ENCODE results near the gene EVC2. TPM values are rescaled to one million over a fixed set of nuclear protein-coding genes. Genes with fewer than 3 reads are reported as not detected.
A peak's percentile ranks its signal among the peaks of the same experiment; 100 is the strongest.

Gene EVC2
- total RNA-seq, 1 donor = 9.9 TPM

DNA sequence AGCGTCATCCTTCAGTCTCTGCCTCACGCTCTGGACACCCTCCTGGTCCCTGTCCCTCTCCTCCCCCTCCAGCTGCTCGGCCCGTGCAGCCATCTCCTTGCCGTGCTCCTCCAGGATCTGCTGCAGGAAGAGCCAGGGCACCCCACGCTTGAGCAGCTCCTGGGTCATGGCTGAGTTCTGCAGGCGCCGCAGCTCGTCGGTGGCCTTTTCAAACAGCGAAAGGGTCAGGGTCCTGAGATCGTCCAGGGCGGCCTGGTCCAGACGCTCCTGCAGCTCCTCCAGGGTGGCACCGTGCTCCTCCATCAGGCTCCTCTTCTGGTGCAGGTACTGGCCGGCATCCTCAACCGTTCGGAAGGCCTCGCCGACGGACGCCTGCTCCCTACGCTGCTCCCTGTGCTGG lies 85.8 kb downstream of the EVC2 start:
- no peak overlapping the region for H3K4me3 ChIP-seq (ENCODE audit: low read depth, low read length)
- TF ChIP-seq, protein P1, sequence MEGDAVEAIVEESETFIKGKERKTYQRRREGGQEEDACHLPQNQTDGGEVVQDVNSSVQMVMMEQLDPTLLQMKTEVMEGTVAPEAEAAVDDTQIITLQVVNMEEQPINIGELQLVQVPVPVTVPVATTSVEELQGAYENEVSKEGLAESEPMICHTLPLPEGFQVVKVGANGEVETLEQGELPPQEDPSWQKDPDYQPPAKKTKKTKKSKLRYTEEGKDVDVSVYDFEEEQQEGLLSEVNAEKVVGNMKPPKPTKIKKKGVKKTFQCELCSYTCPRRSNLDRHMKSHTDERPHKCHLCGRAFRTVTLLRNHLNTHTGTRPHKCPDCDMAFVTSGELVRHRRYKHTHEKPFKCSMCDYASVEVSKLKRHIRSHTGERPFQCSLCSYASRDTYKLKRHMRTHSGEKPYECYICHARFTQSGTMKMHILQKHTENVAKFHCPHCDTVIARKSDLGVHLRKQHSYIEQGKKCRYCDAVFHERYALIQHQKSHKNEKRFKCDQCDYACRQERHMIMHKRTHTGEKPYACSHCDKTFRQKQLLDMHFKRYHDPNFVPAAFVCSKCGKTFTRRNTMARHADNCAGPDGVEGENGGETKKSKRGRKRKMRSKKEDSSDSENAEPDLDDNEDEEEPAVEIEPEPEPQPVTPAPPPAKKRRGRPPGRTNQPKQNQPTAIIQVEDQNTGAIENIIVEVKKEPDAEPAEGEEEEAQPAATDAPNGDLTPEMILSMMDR (IDR thresholded peaks at IDR 0.05; ENCODE audit: insufficient read depth, low read depth, low read length) = no peak
- no peak for DNase-seq (ENCODE audit: low read depth)

DNA sequence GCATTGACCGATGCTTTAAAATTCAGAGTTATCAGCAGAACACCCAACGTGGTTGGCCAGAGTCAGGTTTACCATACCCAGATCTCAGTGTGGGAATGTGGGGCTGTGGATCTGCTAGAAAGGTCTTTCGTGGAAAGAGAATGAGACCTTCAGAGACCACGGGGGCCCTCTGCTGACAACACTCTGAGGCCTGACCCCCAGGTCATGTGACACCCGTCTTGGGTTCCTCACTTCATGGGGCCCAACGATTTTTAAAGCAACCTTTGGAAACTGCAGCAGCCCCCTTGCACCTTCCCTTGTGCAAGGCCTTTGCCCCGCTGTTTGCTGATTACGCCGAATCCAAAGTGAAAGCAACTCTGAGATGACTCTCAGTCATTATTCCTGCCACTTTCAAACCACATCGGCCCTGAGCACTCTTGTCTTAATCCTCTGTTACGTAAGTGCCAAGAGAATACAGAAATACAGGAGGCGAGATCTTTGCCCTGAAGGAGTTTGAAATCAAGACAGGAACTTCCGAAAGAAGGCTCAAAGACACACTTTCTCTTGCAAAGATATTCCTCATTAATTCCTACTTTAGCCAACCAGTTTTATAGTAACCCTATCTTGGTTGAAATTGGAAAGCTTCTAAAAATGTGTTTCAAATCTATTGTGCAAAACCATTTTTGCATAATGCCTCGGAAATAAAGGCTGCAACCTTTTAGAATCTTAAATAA lies 88.3 kb downstream of the EVC2 start:
- H3K4me3 ChIP-seq (ENCODE audit: low read depth, low read length) = peak overlapping the region; percentile 21
- DNase-seq (ENCODE audit: low read depth) = peak; percentile 79
- TF ChIP-seq, protein P1 (IDR thresholded peaks at IDR 0.05; ENCODE audit: insufficient read depth, low read depth, low read length) = no peak

DNA sequence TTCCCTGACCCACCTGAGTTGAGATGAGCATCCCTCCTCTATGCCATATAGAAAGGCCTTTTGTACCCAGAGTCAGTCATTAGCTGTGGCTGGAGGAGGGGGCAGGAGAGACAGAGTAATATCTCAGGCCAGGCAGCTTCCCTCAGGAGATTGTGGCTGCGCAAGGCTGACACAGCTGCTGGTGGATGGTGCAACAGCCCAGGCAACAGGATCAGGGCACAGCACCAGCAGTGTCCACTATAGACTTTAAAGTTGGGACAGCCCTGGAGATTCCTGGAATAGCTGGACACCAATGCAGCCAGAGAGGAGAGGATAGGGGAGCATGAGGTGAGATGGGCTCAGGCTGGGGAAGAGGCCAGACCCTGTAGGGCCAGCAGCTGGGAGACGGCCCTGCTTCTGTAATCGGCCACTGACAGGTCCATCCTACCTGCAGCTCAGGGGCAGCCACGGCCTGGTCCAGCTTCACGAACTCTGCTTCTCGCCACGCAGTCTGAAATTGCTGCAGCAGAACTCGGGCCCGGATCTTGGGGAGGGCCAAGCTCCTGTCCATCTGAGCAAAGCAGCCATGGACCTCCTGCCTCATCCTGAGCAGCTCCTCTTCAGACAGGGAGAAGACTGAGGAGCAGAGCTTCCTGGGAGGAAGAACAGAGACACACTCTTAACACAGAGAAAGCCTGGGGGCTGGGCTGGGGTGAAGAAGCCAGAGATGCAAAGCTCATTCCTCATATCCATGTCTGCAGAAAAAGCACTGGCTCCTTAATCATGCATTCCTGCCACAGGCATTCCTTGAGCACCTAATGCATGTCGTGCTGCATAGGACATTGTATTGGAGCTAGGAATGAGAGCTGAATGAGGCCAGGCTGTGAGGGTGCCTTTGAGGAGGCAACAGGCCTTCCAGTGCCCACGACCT lies 90.1 kb downstream of the EVC2 start:
- H3K4me3 ChIP-seq (ENCODE audit: low read depth, low read length) = no peak overlapping the region
- no peak for DNase-seq (ENCODE audit: low read depth)
- TF ChIP-seq, protein P1 (IDR thresholded peaks at IDR 0.05; ENCODE audit: insufficient read depth, low read depth, low read length) = no peak

DNA sequence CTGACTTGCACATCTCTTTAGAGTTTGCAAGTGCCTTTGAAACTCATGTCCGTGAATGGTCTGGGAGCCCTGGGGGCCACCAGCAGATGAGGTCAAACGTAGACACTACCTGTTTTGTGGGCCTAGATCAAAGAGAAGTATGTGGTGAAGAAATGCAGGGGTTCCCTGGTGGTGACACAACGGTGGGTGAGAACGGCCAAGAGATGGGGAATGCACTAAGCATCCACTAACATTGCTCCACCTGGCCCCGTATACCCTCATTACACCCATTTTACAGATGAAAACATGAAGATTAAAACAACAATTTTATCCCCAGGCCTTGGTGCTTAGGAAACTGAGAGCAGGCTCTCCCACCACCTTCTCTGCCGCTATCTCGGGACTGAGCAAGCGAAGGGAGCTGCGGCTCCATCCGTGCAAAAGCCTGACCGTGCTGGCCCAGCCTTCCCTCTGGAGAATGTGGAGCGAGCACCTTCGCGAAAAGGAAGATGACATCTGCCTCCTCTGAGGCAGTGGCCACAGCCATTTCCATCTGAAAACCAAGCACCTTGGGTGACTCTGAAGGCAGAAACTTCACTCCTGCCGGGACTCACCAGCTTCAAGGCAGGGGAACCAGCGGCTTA lies 91.9 kb downstream of the EVC2 start:
- DNase-seq (ENCODE audit: low read depth) = no peak
- TF ChIP-seq, protein P1 (IDR thresholded peaks at IDR 0.05; ENCODE audit: insufficient read depth, low read depth, low read length) = no peak
- H3K4me3 ChIP-seq (ENCODE audit: low read depth, low read length) = no peak overlapping the region

DNA sequence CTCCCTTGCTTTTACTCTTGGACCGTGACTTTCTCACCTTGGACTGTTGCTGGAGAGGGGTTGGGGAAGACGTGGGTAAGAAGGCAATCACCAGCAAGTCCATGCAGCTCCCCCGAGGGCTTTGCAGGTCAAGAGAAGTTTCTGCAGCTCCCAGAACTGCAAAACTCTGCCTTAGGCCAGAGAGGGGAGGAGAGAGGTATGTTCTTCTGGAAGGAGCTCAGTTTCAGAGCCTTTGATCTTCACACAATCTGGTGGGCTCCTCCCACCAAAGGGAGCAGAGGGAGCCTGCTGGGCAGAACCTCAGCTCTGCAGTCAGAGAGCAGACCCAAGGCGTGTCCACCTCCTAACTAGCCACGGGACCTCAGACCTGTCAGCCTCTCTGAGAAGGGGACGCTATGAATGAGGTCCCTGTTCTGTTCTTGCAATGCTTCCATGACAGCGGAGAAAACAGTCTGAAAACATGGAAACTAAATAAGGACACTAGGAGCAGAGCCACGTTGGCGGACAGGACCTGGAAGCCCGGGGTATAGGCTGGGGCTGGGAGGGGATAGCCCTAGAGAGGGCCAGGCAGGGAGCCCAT lies 92.8 kb downstream of the EVC2 start:
- TF ChIP-seq, protein P1 (IDR thresholded peaks at IDR 0.05; ENCODE audit: insufficient read depth, low read depth, low read length) = no peak

DNA sequence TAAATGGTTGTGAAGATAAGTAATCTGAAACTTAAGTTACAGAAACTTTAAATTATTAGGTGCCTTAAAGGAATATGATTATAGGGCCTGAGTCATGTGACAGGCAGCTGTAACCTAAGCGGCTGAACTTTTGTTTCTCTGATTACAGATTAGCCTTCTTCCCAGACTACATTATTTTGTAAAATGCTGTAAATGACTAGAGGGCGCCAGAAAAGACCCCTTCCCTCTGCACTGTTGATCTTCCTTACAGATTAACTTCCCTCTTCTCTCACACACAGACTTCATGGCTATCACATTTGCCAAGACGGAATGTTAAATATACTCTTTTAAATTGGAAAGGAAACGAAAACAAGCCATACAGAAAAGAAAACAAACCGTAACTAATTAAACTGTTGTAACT lies 96.6 kb downstream of the EVC2 start:
- H3K4me3 ChIP-seq (ENCODE audit: low read depth, low read length) = no peak overlapping the region
- TF ChIP-seq, protein P1 (IDR thresholded peaks at IDR 0.05; ENCODE audit: insufficient read depth, low read depth, low read length) = no peak
- DNase-seq (ENCODE audit: low read depth) = peak; percentile 27

More for the DNA sequence above, 92.8 kb downstream of the EVC2 start:
- H3K4me3 ChIP-seq (ENCODE audit: low read depth, low read length) = no peak overlapping the region
- no peak for DNase-seq (ENCODE audit: low read depth)

Measured in fibroblast of villous mesenchyme (primary cell).